CD4-positive, CD25-positive, alpha-beta regulatory T cell (primary cell): ENCODE measurements around the gene GAB3. TPM values are rescaled to one million over a fixed set of nuclear protein-coding genes. Genes with fewer than 3 reads are reported as not detected.
A peak's percentile ranks its signal among the peaks of the same experiment; 100 is the strongest.
"Not testable (repeated sequence)": the region's sequence is repeated elsewhere in the genome, so short reads cannot be mapped to it uniquely, and the experiment has no call there.

Source experiments
- ATAC-seq, 2 donors: fragments of 150-1000 bp; cut with Tn5 transposase; one replicate each; pipeline ENCODE4 v1.10.0; 2021; ENCODE audit warnings: low read depth in 2 of 2, moderate number of reproducible peaks in 2 of 2, moderate library complexity in 1 of 2
- DNase-seq, 3 donors: peaks; one replicate each; pipeline versions ENCODE4 v3.0.0 to v3.0.0-alpha.2; 2012 to 2022; ENCODE audit warnings: mixed read lengths in 1 of 3
- H3K27ac ChIP-seq: one replicate; pipeline ENCODE4 v1.7.0; 2013; ENCODE audit warnings: mild to moderate bottlenecking, low read length; ENCODE audit not compliant: insufficient read depth, poor library complexity, severe bottlenecking
- H3K27me3 ChIP-seq: one replicate; pipeline ENCODE4 v1.7.0; 2013; ENCODE audit warnings: low read length; ENCODE audit not compliant: control insufficient read depth, insufficient read depth
- H3K36me3 ChIP-seq: one replicate; pipeline ENCODE4 v1.7.0; 2013; ENCODE audit warnings: mild to moderate bottlenecking, low read length, moderate library complexity; ENCODE audit not compliant: control insufficient read depth, insufficient read depth
- H3K4me1 ChIP-seq: 2 replicates; pipeline ENCODE4 v1.7.0; 2013; ENCODE audit warnings: mild to moderate bottlenecking, low read length; ENCODE audit not compliant: insufficient read depth, control insufficient read depth, poor library complexity, severe bottlenecking
- H3K4me3 ChIP-seq: one replicate; pipeline ENCODE4 v1.7.0; 2013; ENCODE audit warnings: low read depth, mild to moderate bottlenecking, low read length, moderate library complexity
- H3K9me3 ChIP-seq, 2 experiments: 1 replicate in 1 of 2; 2 replicates in 1 of 2; pipeline ENCODE4 v1.7.0; 2013; ENCODE audit warnings: low read length in 2 of 2, mild to moderate bottlenecking in 1 of 2, moderate library complexity in 1 of 2; ENCODE audit not compliant: control insufficient read depth in 2 of 2
- H3K27ac Mint-ChIP-seq, 3 donors: one replicate each; pipeline ENCODE4 v1.8.0; 2020 to 2022; ENCODE audit warnings: mild to moderate bottlenecking in 3 of 3, mixed read lengths in 3 of 3, moderate library complexity in 2 of 3
- H3K27me3 Mint-ChIP-seq: one replicate; pipeline ENCODE4 v1.8.0; 2022; ENCODE audit warnings: mild to moderate bottlenecking, mixed read lengths
- H3K36me3 Mint-ChIP-seq: one replicate; pipeline ENCODE4 v1.8.0; 2020; ENCODE audit warnings: mixed read lengths
- H3K4me1 Mint-ChIP-seq, 4 donors: one replicate each; pipeline ENCODE4 v1.8.0; 2020 to 2022; ENCODE audit warnings: mixed read lengths in 4 of 4, mild to moderate bottlenecking in 1 of 4
- H3K4me3 Mint-ChIP-seq, 4 donors: one replicate each; pipeline ENCODE4 v1.8.0; 2020 to 2022; ENCODE audit warnings: mild to moderate bottlenecking in 4 of 4, mixed read lengths in 4 of 4, moderate library complexity in 3 of 4
- H3K9me3 Mint-ChIP-seq, 7 donors: one replicate each; pipeline ENCODE4 v1.8.0; 2020 to 2022; ENCODE audit warnings: mixed read lengths in 7 of 7, mild to moderate bottlenecking in 3 of 7, moderate library complexity in 2 of 7
- polyA plus RNA-seq, 4 donors: library from polyadenylated mRNA; unstranded; fragments of 300-500 nt; fragmentation: Illumina TruSeq; gene quantifications; one replicate each; pipeline ENCODE4 v1.2.3, GENCODE V29; 2021
- total RNA-seq: library from RNA; stranded (reverse); gene quantifications from one replicate; pipeline ENCODE4 v1.2.3, GENCODE V29; 2022

Gene GAB3
- total and polyA plus RNA-seq, 5 donors from 2014 or later, result 0.07 to 6.0 (median 0.82) TPM

- H3K9me3 ChIP-seq, H3K27me3 Mint-ChIP-seq, H3K4me3 Mint-ChIP-seq, H3K9me3 Mint-ChIP-seq, ATAC-seq, H3K4me1 Mint-ChIP-seq, H3K4me3 ChIP-seq, DNase-seq, H3K36me3 Mint-ChIP-seq, H3K27ac Mint-ChIP-seq, H3K27ac ChIP-seq, H3K4me1 ChIP-seq, H3K27me3 ChIP-seq, H3K36me3 ChIP-seq: not testable (repeated sequence)
Observed at GRCh38 chrX:154633661-154634060, 117.2 kb downstream of the GAB3 start.

GRCh38 chrX:154630949-154631348 lies 119.9 kb downstream of the GAB3 start:
- H3K9me3 Mint-ChIP-seq, H3K27me3 Mint-ChIP-seq, H3K4me1 Mint-ChIP-seq, H3K27ac ChIP-seq, DNase-seq, H3K27ac Mint-ChIP-seq, ATAC-seq, H3K4me3 Mint-ChIP-seq, H3K4me3 ChIP-seq, H3K36me3 ChIP-seq, H3K4me1 ChIP-seq, H3K36me3 Mint-ChIP-seq, H3K27me3 ChIP-seq, H3K9me3 ChIP-seq: not testable (repeated sequence)

- not testable (repeated sequence) for H3K4me1 Mint-ChIP-seq, H3K36me3 Mint-ChIP-seq
Observed at GRCh38 chrX:154628960-154629359, 121.9 kb downstream of the GAB3 start.

More at GRCh38 chrX:154628960-154629359, 121.9 kb downstream of the GAB3 start:
- H3K27ac ChIP-seq, H3K27ac Mint-ChIP-seq, H3K27me3 ChIP-seq, H3K9me3 ChIP-seq, DNase-seq, H3K4me1 ChIP-seq, H3K36me3 ChIP-seq, H3K4me3 ChIP-seq, H3K4me3 Mint-ChIP-seq, H3K27me3 Mint-ChIP-seq, H3K9me3 Mint-ChIP-seq: not testable (repeated sequence)
- ATAC-seq, result peak; percentile 48 to 55

Other genes starting within 250 kb of the GAB3 start
- gene FAM3A, start 234.8 kb downstream of the GAB3 start, total RNA-seq, result 28.2 TPM
- gene FAM3A, start 234.8 kb downstream of the GAB3 start, polyA plus RNA-seq, result 10 to 100 TPM; 13.4 to 21.5 (median 19.0) TPM
- 36.5 TPM for gene G6PD, start 204.2 kb downstream of the GAB3 start, total RNA-seq
- 1 to 10 TPM; 2.3 to 5.2 (median 4.2) TPM for gene G6PD, start 204.2 kb downstream of the GAB3 start, polyA plus RNA-seq
- gene IKBKG, start 203.5 kb downstream of the GAB3 start, total RNA-seq, result 48.0 TPM
- gene IKBKG, start 203.5 kb downstream of the GAB3 start, polyA plus RNA-seq, result 10 to 100 TPM; 27.9 to 39.6 (median 33.5) TPM
- gene CTAG1A, start 165.9 kb downstream of the GAB3 start, total RNA-seq, result not detected
- gene CTAG1A, start 165.9 kb downstream of the GAB3 start, polyA plus RNA-seq, result not detected
- gene CTAG1B, start 131.8 kb downstream of the GAB3 start, total RNA-seq, result not detected
- not detected for gene CTAG1B, start 131.8 kb downstream of the GAB3 start, polyA plus RNA-seq
- not detected for gene CTAG2, start 97.5 kb downstream of the GAB3 start, total RNA-seq
- gene CTAG2, start 97.5 kb downstream of the GAB3 start, polyA plus RNA-seq, result not detected
- gene DKC1, start 11.8 kb upstream of the GAB3 start, total RNA-seq, result 55.0 TPM
- 10 to 100 TPM; 28.3 to 44.8 (median 38.0) TPM for gene DKC1, start 11.8 kb upstream of the GAB3 start, polyA plus RNA-seq
- 12.9 TPM for gene MPP1, start 54.4 kb upstream of the GAB3 start, total RNA-seq
- gene MPP1, start 54.4 kb upstream of the GAB3 start, polyA plus RNA-seq, result 10 to 100 TPM; 11.3 to 24.0 (median 12.7) TPM
- gene SMIM9, start 83.6 kb upstream of the GAB3 start, total RNA-seq, result not detected
- gene SMIM9, start 83.6 kb upstream of the GAB3 start, polyA plus RNA-seq, result not detected
- gene F8A1, start 135.3 kb upstream of the GAB3 start, total RNA-seq, result 24.8 TPM
- gene F8A1, start 135.3 kb upstream of the GAB3 start, polyA plus RNA-seq, result 10 to 100 TPM; 17.6 to 50.2 (median 23.9) TPM